IPS-20b (cell line): ENCODE results near the gene STX17.

Source experiments
- H3K27ac ChIP-seq: one replicate; pipeline ENCODE4 v1.5.1; 2013; ENCODE audit warnings: low read length
- H3K27me3 ChIP-seq: 2 replicates; pipeline ENCODE4 v1.6.1; 2013; ENCODE audit warnings: mild to moderate bottlenecking, low read length, inconsistent platforms; ENCODE audit not compliant: insufficient read depth
- H3K36me3 ChIP-seq: 2 replicates; pipeline ENCODE4 v1.6.1; 2013; ENCODE audit warnings: low read depth, mild to moderate bottlenecking, inconsistent platforms, low read length, moderate library complexity; ENCODE audit not compliant: insufficient read depth
- H3K4me1 ChIP-seq: 2 replicates; pipeline ENCODE4 v1.6.1; 2013; ENCODE audit warnings: mild to moderate bottlenecking, control low read depth, inconsistent platforms, low read length, moderate library complexity; ENCODE audit not compliant: insufficient read depth
- H3K4me3 ChIP-seq: 2 replicates; pipeline ENCODE4 v1.5.1; 2013; ENCODE audit warnings: mild to moderate bottlenecking, low read length, inconsistent platforms
- H3K9ac ChIP-seq: 2 replicates; pipeline ENCODE4 v1.6.1; 2013; ENCODE audit warnings: low read depth, mild to moderate bottlenecking, inconsistent platforms, low read length, moderate library complexity
- H3K9me3 ChIP-seq: 2 replicates; pipeline ENCODE4 v1.6.1; 2013; ENCODE audit warnings: mild to moderate bottlenecking, low read depth, low read length, inconsistent platforms; ENCODE audit not compliant: insufficient read depth

The STX17 gene

DNA sequence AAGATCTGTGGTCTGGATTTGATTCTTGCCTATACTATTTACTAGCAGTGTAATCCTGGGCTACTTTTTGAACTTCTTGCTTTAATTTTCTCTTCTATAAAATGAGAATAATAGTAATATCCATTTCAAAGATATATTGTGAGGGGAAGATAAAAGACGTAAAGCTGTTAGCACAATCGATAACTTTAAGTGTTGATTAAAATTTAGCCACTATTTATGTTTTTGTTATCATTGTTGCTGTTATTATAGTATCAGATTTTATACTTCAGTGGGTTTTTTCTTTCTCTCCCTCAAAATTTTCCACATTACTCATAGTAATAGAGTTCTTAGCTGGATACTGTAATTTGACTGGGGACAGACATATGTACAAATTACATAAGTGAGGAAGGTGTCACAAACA is 42.0 kb downstream of the STX17 start:
- Histone ChIP-seq H3K36me3 (0 out of 2 replicates have a peak, but pooled peaks cover 2% of the 10 kb centered on the region), H3K9me3 (no peaks in the 10 kb centered on the region), H3K27ac (no peak overlapping the region), H3K9ac (no peak overlapping the region), H3K27me3 (no peaks in the 10 kb centered on the region), H3K4me3 (no peak overlapping the region), H3K4me1 (no peaks in the 10 kb centered on the region)

DNA sequence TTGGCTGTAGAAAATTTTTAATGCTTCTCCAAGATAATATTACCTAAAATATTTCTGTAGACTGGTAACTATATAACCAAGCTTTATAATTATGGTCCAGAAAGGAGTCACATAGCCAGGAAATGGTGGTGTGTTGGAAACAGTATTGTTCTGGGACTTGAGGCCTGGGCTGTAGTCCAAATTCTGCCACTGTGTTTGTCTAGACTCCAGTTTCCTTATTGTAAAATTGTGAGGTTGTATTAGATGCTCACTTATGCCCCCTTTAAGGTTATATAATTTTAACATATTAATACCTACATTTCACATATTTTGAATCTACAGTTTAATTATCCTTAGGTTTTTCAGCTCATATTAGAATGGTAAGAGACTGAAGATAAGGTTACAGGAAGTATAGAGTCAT is 42.4 kb downstream of the STX17 start:
- no peaks in the 10 kb centered on the region for H3K27me3 ChIP-seq

DNA sequence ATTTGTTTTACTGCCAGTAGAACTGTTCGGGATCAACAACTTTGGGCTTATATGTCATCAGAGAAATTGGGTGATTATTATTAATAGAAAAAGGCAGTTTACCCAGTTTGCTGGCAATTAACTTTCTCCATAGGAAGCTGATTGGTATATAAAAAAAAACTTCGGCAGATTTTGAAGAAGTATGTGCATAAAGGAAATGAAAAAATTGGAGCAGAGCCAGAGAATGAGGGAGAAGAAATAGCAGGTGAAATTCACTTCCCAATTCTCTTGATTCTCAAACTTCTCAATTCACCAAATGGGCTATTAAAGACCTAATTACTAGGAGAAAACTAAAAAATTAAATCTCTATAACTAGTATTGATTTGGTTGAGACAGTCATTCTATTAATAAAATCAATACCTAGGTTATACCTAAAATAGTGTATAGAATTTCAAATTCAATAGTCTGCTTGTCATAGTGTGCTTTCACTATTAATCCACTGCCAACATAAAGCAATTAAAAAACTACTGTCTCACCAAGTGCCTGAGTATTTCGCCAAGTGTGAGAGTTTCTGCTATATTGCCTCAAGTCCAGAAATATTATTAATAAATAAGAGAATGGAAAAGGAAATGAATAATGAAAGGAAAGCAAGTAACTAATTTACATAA is 47.5 kb downstream of the STX17 start:
- no peak overlapping the region for H3K4me3 ChIP-seq
- no peak overlapping the region for H3K9ac ChIP-seq
- H3K36me3 ChIP-seq, result 0 out of 2 replicates have a peak, but pooled peaks cover 2% of the 10 kb centered on the region
- H3K27me3 ChIP-seq, result no peaks in the 10 kb centered on the region
- no peaks in the 10 kb centered on the region for H3K9me3 ChIP-seq
- H3K4me1 ChIP-seq, result no peaks in the 10 kb centered on the region
- no peak overlapping the region for H3K27ac ChIP-seq

More for the DNA sequence above, 42.4 kb downstream of the STX17 start:
- Histone ChIP-seq H3K4me3 (no peak overlapping the region), H3K9ac (no peak overlapping the region), H3K36me3 (0 out of 2 replicates have a peak, but pooled peaks cover 2% of the 10 kb centered on the region), H3K9me3 (no peaks in the 10 kb centered on the region), H3K4me1 (no peaks in the 10 kb centered on the region), H3K27ac (no peak overlapping the region)

DNA sequence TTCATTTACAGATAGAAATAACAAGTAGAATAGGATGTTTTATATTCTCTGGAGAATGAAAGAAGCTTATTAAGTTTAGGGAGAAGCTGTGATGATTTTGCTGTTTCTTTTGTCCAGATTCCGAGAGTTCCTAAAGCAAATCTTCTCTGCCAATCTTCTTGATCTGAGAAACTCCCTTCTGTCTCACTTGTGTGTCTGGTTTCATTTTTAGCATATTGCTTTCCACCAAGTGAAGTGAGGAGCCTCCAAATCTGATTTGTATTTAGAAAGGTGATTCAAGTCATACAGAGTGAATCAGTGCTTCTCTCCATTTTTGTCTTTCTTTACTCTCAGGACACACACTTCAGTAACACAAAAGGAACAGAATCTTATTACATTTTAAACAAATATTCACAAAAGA is 48.4 kb downstream of the STX17 start:
- H3K36me3 ChIP-seq, result 0 out of 2 replicates have a peak, but pooled peaks cover 2% of the 10 kb centered on the region
- no peaks in the 10 kb centered on the region for H3K9me3 ChIP-seq
- no peak overlapping the region for H3K4me3 ChIP-seq
- no peak overlapping the region for H3K27ac ChIP-seq
- H3K9ac ChIP-seq, result no peak overlapping the region
- no peaks in the 10 kb centered on the region for H3K27me3 ChIP-seq
- H3K4me1 ChIP-seq, result no peaks in the 10 kb centered on the region

DNA sequence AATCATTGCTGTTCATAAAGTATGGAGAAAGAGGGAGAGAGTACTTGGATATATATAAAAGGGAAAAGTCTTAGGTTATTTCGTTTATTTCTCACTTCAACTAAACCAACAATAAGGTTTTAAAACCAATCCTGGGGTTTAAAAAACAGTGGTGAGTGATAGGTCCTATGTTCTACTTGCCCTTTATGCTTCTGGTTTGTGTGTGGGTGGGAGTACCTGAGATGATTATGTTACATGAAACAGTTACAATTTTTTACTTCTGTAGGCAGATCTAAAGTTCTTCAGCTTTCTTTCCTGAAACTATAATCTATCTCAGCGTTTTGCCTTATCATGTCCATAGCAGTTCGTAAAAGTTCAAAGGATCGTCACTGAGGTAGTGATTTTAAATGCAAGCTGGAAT is 49.2 kb downstream of the STX17 start:
- Histone ChIP-seq H3K4me3 (no peak overlapping the region), H3K9me3 (no peaks in the 10 kb centered on the region), H3K9ac (no peak overlapping the region), H3K36me3 (0 out of 2 replicates have a peak, but pooled peaks cover 2% of the 10 kb centered on the region), H3K27ac (no peak overlapping the region), H3K27me3 (no peaks in the 10 kb centered on the region), H3K4me1 (no peaks in the 10 kb centered on the region)

DNA sequence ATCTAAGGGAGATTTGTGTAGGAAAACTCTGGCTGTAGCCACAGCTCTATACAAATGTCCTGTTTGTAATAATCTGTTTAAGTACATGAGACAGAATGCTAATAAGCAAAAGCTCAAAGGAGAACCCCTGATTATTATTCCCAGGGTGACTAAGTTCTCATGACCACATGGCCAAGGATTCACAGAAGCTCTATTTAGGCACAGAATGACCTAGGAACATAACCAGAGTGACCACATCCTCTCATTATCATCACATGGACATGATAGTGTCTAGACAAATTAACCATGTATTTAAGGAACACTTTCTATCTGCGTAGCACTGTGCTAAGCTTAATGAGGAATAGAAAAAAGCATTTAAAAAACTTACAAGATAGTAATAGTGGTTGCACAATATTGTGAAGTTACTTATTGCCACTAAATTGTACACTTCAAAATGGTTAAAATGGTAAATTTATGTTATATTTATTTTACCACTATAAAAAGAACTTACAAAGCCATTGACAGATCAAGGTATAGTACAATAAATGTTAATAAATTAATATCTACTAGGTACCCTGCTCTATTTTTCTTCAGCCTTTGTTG is 56.3 kb downstream of the STX17 start:
- H3K9me3 ChIP-seq, result no peaks in the 10 kb centered on the region

DNA sequence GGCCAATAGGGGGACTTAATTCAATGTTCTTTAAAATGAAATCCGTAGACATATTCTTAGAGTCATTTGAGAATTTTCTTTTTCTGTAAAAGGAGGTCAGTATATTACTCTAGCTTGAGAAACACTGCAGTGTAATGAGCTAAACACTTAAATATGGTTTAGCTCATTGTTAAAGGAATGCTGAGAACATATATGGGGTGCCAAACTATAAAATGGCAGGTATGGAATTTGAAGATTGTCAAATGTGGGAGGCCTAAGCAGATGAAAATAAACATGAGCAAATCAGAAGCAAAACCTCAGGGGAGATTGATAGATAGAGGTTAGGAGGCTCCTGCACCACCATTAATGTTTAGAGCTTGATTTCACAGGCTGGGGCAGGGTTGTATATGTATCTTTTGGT is 57.9 kb downstream of the STX17 start:
- no peak overlapping the region for H3K9ac ChIP-seq
- H3K27ac ChIP-seq, result no peak overlapping the region
- no peak overlapping the region for H3K4me3 ChIP-seq
- H3K27me3 ChIP-seq, result no peaks in the 10 kb centered on the region
- H3K4me1 ChIP-seq, result peaks cover 20% of the 10 kb centered on the region; the same call in 1 of the 2 replicates
- H3K9me3 ChIP-seq, result no peaks in the 10 kb centered on the region
- H3K36me3 ChIP-seq, result no peaks in the 10 kb centered on the region

More for the DNA sequence above, 56.3 kb downstream of the STX17 start:
- Histone ChIP-seq H3K36me3 (no peaks in the 10 kb centered on the region), H3K9ac (no peak overlapping the region), H3K4me1 (peaks cover 14% of the 10 kb centered on the region; the same call in 1 of the 2 replicates), H3K4me3 (no peak overlapping the region), H3K27me3 (no peaks in the 10 kb centered on the region), H3K27ac (no peak overlapping the region)

DNA sequence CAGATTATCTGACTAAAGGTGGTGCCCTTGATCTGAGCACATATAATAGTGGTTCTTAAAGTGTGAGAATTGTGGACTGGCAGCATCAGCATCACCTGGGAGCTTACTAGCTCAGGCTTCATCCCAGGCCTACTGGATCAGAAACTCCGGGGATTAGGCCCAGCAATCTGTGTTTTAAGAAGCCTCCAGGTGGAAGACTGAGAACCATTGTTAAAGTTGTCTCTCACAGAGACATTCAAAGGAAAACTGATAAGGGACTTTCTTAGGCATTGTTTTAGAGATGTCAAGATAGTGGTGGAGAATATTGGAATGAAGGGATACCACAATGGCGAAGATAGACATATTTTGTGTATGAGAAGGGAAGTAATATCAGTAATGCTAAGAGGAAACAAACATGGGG is 59.5 kb downstream of the STX17 start:
- no peak overlapping the region for H3K27ac ChIP-seq
- H3K27me3 ChIP-seq, result no peaks in the 10 kb centered on the region
- H3K9ac ChIP-seq, result no peak overlapping the region
- no peaks in the 10 kb centered on the region for H3K9me3 ChIP-seq
- H3K36me3 ChIP-seq, result no peaks in the 10 kb centered on the region
- H3K4me3 ChIP-seq, result no peak overlapping the region; the same call in 1 of the 2 replicates
- H3K4me1 ChIP-seq, result peaks cover 20% of the 10 kb centered on the region; the same call in 1 of the 2 replicates

DNA sequence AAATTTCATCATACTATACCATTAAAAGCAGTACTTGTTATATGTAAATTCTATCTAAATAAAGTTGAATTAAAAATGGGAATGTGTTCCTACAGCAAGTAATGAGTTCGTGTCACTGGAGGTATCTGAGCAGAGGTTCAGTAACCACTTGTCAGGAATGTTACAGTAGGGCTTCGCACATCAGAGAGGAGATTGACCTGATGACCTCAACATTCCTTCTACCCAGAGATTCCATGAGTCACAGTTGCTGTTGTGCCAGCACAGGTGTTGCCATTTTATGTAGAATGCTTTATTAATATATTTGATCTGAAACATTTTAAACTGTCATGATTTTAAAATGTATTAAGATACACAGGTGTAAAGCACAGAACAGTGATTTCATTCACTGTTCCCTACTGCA is 60.3 kb downstream of the STX17 start:
- Histone ChIP-seq H3K27ac (no peak overlapping the region), H3K27me3 (no peaks in the 10 kb centered on the region), H3K4me3 (no peak overlapping the region), H3K36me3 (no peaks in the 10 kb centered on the region), H3K9me3 (no peaks in the 10 kb centered on the region), H3K4me1 (peaks cover 20% of the 10 kb centered on the region; the same call in 1 of the 2 replicates), H3K9ac (no peak overlapping the region)

DNA sequence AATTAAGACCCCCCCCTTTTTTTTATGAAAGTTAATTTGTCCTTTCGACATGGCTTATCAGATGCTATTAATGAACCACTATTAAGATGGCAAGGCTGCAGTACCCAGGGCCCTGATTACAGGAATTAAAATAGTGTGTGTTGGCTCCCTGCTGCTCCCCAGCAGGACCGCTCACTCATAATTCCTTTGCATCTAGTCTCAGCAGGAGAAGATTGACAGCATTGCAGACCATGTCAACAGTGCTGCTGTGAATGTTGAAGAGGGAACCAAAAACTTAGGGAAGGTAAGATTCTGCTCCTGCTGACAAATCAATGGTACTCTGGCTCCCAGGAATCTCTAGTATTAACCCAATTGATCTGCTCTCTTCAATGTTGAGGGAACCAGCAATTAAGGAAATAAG is 61.0 kb downstream of the STX17 start:
- Histone ChIP-seq H3K36me3 (no peaks in the 10 kb centered on the region), H3K9me3 (no peaks in the 10 kb centered on the region), H3K27ac (no peak overlapping the region), H3K9ac (no peak overlapping the region), H3K4me3 (no peak overlapping the region), H3K4me1 (peaks cover 20% of the 10 kb centered on the region; the same call in 1 of the 2 replicates), H3K27me3 (no peaks in the 10 kb centered on the region)

DNA sequence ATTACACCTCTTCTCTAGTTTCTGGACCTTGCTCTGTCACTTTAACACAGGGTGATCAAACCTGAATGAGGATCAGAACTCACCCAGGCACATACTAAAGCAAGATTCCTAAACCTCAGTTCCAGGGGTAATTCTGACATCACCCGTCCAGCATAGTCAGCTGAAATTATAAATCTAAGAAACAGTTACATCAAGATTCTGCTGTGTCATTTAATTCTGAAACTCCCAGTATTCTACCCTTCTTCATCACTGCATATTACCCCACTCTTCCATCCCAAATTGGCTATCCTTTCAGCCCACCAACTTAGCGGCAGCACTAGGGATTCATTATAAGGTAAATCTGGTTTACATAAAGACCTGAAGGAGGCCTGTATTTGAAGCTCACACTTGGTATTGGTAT is 64.0 kb downstream of the STX17 start:
- Histone ChIP-seq H3K4me3 (no peak overlapping the region), H3K9ac (no peak overlapping the region), H3K9me3 (no peaks in the 10 kb centered on the region), H3K4me1 (peaks cover 20% of the 10 kb centered on the region; the same call in 1 of the 2 replicates), H3K27me3 (no peaks in the 10 kb centered on the region), H3K27ac (no peak overlapping the region), H3K36me3 (no peaks in the 10 kb centered on the region)

DNA sequence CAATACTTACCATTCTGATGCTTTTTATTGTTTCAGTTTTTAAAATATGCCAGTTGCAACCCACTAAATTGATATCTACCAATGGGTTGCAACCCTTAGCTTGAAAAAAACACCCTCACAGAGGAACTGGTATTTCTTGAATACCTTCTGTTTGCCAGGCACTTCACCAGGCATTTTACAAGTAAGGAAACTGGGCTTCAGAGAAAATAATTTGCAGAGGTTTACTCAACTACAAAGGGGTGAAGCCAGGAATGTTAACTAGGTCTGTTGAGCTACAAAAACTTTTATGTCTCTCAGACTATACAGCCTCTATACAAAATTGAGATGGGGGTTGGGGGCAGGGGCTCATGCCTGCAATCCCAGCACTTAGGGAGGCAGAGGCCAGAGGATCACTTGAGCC is 65.0 kb downstream of the STX17 start:
- H3K4me3 ChIP-seq, result no peak overlapping the region
- no peaks in the 10 kb centered on the region for H3K27me3 ChIP-seq
- H3K36me3 ChIP-seq, result no peaks in the 10 kb centered on the region
- no peaks in the 10 kb centered on the region for H3K9me3 ChIP-seq
- no peak overlapping the region for H3K27ac ChIP-seq
- H3K9ac ChIP-seq, result no peak overlapping the region
- peaks cover 17% of the 10 kb centered on the region; the same call in 1 of the 2 replicates for H3K4me1 ChIP-seq
